ENCODE results near the gene CCDC85C.

- TF ChIP-seq POLR2AphosphoS5 (IDR thresholded peaks at IDR 0.05; ENCODE audit: borderline replicate concordance, low read depth, low read length) (no peak), EZH2 (IDR thresholded peaks at IDR 0.05) (no peak), FOXP2 (optimal IDR thresholded peaks at IDR 0.05; ENCODE audit: control extremely low read depth, extremely low read length, insufficient read depth) (no peak)
Observed at GRCh38 chr14:99621948-99622347, 17.9 kb upstream of the CCDC85C start.

Measured in SK-N-MC (cell line).